Measurements from ENCODE around the gene SPHK1.

SPHK1 gene

GRCh38 chr17:76427501-76428231, 43.3 kb downstream of the SPHK1 start:
- Histone ChIP-seq H3K4me3 (no peak overlapping the region), H3K27ac (no peak overlapping the region)
- no peak for DNase-seq (ENCODE audit: low spot score)
- TF ChIP-seq CTCF (IDR thresholded peaks at IDR 0.05): no peak

GRCh38 chr17:76428511-76428910, 44.1 kb downstream of the SPHK1 start:
- TF ChIP-seq CTCF (IDR thresholded peaks at IDR 0.05): no peak
- no peak for DNase-seq (ENCODE audit: low spot score)
- no peak overlapping the region for H3K27ac ChIP-seq

GRCh38 chr17:76431509-76431908, 47.1 kb downstream of the SPHK1 start:
- Histone ChIP-seq H3K4me3 (no peak overlapping the region), H3K27ac (no peak overlapping the region)
- TF ChIP-seq CTCF (IDR thresholded peaks at IDR 0.05): no peak
- no peak for DNase-seq (ENCODE audit: low spot score)

More at GRCh38 chr17:76428511-76428910, 44.1 kb downstream of the SPHK1 start:
- H3K4me3 ChIP-seq: no peak overlapping the region

GRCh38 chr17:76432004-76432403, 47.6 kb downstream of the SPHK1 start:
- no peak for DNase-seq (ENCODE audit: low spot score)
- Histone ChIP-seq H3K27ac (no peak overlapping the region), H3K4me3 (no peak overlapping the region)
- no peak for TF ChIP-seq CTCF (IDR thresholded peaks at IDR 0.05)

- H3K27ac ChIP-seq: no peak overlapping the region
- H3K4me3 ChIP-seq: no peak overlapping the region
- no peak for TF ChIP-seq CTCF (IDR thresholded peaks at IDR 0.05)
- DNase-seq (ENCODE audit: low spot score): no peak
Measured at GRCh38 chr17:76432712-76433336, 48.4 kb downstream of the SPHK1 start.

GRCh38 chr17:76433693-76434092, 49.3 kb downstream of the SPHK1 start:
- DNase-seq (ENCODE audit: low spot score): no peak
- TF ChIP-seq CTCF (IDR thresholded peaks at IDR 0.05): no peak
- no peak overlapping the region for H3K4me3 ChIP-seq
- no peak overlapping the region for H3K27ac ChIP-seq

- no peak for DNase-seq (ENCODE audit: low spot score)
- Histone ChIP-seq H3K27ac (no peak overlapping the region), H3K4me3 (no peak overlapping the region)
- TF ChIP-seq CTCF (IDR thresholded peaks at IDR 0.05): no peak
Measured at GRCh38 chr17:76434870-76435269, 50.5 kb downstream of the SPHK1 start.
